Mesenteric fat pad (tissue), 1 donor: ENCODE measurements around the gene NDOR1. TPM values are rescaled to one million over a fixed set of nuclear protein-coding genes. Genes with fewer than 3 reads are reported as not detected.

ENCODE experiments used
- DNase-seq: peaks from one replicate; pipeline ENCODE4 v3.0.0-alpha.2; 2020; ENCODE audit warnings: low spot score
- total RNA-seq: library from RNA; stranded (reverse); fragmentation: NEBNext Ultra II Directional; extraction: Animal tissue kit (Norgen Biotek cat#: 25700); gene quantifications from one replicate; pipeline ENCODE4 v1.2.1, GENCODE V29; 2021
- donor health status: DM: yes; HTN: yes; CAD: no.

Gene NDOR1
- total RNA-seq, 1 donor from 2014 or later: 10.4 TPM

DNA sequence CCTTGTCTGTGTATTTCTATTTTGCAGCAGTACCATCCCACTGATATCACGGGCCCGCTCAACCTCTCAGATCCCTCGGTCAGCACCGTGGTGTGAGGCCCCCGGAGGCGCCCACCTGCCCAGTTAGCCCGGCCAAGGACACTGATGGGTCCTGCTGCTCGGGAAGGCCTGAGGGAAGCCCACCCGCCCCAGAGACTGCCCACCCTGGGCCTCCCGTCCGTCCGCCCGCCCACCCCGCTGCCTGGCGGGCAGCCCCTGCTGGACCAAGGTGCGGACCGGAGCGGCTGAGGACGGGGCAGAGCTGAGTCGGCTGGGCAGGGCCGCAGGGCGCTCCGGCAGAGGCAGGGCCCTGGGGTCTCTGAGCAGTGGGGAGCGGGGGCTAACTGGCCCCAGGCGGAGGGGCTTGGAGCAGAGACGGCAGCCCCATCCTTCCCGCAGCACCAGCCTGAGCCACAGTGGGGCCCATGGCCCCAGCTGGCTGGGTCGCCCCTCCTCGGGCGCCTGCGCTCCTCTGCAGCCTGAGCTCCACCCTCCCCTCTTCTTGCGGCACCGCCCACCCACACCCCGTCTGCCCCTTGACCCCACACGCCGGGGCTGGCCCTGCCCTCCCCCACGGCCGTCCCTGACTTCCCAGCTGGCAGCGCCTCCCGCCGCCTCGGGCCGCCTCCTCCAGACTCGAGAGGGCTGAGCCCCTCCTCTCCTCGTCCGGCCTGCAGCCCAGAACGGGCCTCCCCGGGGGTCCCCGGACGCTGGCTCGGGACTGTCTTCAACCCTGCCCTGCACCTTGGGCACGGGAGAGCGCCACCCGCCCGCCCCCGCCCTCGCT lies 37.5 kb upstream of the NDOR1 start:
- no peak for DNase-seq

DNA sequence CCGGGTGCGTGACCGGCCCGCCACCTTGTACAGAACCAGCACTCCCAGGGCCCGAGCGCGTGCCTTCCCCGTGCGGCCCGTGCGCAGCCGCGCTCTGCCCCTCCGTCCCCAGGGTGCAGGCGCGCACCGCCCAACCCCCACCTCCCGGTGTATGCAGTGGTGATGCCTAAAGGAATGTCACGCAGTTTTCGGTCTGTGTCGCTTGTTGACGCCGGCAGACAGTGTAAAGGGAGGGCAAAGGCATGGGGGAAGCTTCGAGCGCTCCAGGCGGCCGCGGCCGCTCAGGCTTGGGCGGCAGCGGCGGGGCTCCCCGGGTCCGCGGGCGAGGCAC lies 37.0 kb upstream of the NDOR1 start:
- no peak for DNase-seq

DNA sequence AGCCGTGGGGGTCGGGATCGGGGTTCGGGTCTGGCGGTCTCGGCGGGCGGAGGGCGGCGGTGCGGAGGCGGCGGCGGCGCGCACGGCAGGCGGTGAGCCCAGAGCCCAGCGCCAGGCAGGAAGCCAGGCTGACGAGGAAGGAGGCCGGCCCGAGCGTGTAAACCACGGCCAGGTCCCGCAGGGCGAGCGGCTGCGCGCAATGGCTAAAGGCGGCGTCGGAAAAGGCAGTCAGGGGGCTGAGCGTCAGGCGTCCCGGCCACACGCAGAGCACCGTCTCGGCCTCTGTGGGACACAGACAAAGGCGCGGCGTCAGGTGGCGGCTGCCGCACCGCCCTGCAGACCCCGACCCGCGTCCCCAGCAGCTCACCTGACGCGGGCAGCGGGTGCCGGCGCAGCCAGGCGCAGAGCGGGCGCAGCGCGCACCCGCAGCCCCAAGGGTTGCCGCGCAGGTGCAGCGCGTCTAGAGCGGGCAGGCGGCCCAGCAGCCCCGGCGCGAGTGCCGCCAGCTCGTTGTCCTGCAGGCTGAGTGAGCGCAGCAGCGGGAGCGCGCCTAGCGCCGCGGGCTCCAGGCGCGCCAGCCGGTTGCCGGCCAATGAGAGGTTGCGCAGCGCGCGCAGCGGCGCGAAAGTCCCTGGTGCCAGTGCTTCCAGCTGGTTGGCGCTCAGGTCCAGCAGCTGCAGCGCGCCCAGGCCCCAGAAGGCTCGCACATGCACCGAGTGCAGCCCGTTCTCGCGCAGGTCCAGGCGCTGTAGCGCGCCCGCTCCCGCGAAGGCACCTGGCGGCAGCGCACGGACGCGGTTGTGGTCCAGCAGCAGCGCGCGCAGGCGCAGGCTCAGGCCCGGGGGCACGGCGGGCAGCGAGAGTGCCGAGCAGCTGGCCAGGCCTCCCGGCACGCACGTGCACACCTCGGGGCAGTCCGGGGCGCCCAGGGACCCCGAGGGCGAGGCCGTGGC lies 36.3 kb upstream of the NDOR1 start:
- no peak for DNase-seq

DNA sequence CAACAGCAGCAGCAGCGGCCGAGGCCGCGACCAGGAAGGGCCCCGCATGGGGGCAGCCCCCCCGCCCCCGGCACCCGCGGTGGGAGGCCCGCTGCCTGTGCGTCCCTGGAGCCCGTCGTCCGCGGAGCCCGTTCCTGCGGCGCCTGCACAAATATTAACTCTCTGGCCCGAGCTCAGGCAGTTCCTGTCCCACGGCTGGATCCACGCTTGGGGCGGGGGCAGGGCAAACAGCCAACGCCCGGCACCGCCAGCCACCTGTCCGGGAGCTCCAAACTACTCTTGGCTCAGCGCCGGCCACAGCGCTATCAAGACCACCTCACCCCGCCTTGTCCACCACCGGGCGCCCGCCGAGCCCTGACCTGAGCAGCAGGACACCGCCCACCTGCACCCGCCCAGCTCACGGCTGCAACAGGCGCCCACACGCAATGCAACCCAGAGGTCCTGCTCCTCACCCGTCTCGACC lies 35.6 kb upstream of the NDOR1 start, which contains the start of gene LRRC26:
Gene LRRC26 (minus strand): TSS at position 156 of the 463 bp plus-strand sequence. CDS start 108 bp downstream, at position 48.
- DNase-seq: no peak

DNA sequence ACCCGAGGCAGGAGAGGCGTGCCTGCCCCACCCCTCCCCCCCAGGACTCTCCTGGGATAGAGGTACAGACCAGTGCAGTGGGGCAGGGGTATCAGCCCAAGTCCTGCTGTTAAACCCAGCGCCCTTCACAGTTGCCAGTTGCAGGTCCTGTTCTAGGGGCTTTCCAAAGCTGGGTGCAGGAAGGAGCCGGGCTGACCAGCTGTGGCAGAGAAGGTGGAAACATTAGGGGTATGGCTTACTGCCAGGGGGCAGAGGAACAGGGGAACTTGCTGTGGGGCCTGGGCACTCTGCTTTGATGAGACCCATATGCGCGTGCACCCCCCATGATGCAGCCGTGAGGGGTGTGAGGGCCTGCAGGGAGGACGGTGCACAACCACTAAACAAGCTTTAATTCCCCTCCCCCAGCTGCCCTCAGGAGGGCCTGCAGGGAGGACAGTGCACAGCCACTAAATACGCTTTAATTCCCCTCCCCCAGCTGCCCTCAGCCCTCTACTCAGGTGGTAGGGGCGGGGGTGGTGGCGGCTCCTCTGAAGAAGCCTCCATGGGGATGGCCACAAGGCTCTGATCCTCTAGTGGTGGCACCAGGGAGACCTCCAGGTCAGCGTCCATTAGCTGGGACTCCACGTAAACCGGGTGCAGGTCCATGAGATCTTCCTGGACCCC lies 34.9 kb upstream of the NDOR1 start:
- no peak for DNase-seq

DNA sequence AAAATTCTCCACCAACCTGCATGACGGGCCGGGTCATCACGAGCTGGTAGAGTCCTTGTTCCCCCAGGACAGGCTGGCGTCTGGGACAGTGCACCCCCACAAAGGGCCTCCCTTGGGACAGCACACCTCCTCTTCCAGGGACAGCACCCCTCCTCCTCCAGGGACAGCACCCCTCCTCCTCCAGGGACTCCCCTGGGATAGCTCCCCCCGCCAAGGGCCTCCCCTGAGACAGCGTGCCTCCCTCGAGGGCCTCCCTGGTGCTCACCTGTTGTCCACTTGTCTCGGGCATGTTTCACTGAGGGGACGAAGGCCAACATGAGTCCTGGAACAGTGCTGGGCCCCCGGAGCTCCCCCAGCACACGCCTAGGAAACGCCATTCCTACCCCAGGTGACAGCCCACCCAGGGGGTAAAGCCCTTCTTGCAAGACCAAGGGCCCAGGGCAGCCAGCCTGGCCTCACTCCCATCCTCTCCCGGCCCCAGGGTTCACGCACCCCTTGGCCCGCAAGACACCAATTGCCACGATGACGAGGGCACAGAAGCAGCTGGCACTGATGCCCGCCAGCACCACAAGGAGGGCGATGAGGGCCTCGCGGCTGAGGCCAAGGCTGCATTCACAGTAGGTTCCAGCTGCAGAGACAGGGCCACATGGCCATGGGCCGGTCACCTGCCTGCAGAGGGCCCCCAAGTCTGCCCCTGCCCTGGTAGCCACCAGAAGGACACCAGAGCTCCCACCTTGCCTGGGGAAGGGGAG lies 34.2 kb upstream of the NDOR1 start:
- DNase-seq: no peak

DNA sequence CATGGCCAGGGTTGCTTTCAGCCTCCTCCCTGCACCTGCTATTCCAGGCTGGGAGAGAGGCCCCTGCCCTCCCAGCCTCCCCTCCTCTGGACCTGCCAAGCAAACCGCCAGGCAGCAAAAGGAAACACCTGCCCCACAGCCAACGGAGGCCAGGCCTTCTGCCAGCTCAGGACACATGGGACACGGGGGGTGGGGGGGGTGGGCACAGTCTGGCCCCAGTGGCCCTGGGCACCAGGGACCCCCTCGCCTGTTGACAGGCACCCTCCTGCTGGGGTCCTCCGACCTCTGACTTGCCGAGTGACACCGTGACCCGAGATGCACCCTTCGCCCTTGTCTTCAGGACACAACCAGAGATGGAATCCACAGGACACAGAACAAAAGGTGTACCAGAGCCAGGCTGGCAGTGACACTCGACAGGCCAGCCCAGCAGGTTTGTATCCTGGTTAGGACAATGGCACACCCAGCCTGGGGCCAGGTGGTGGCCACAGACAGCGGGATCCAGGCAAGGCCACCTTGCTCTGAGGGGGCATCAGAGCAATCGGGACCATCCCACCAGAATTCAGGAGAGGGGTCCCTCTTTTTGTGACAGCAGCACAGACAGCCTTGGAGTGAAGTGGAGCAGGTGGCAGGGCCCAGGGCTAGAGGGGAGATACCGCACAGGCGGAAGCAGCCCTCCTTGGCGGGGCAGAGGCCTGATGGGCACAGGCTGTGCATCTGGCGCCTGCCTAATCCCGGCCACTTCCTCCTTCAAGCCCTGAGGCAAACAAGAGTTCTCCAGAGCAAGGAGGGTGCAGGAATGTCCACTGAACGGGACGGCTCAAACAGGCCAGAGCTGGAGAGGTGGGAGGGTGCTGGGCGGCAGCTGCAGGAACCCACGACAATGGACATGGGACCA lies 32.4 kb upstream of the NDOR1 start:
- no peak for DNase-seq

DNA sequence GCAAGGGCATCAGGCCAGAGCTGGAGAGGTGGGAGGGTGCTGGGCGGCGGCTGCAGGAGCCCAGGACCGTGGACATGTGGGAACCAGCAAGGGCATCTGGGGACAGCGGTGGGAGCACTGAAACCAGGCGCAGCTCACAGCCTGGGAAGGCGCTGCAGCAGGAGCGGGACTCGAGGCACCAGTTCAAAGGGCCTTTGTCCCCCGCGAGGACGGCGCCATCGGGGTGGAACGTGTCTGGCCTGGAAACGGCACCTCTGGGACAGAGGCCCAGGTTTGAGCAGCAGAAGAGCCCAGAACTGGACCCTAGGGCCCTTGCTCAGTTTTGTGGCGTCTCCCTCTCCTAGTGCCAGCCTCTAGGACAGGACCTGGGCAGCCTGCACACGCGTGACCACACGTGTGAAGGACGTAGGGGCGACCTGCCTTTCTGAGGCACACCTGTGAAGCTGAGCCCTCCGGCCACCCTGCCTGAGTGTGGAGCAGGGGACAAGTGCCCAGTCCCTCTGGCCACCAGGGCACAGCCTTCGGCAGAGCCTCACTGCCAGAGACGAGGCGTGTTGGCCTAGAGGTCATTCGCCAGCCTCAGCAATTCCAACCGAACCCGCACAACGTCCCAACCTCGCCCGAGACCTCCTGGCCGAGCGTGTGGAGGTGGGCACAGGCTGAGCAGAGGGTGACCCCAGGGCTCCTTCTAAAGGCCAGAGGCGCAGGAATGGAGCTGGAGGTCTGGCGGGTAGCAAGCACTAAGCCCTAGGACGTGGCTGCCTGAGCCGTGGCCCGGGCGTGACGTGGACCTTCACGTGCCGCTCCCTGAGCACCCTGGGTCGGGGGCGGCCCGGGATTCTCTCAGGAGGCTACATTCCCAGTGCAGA lies 31.5 kb upstream of the NDOR1 start:
- DNase-seq: no peak

DNA sequence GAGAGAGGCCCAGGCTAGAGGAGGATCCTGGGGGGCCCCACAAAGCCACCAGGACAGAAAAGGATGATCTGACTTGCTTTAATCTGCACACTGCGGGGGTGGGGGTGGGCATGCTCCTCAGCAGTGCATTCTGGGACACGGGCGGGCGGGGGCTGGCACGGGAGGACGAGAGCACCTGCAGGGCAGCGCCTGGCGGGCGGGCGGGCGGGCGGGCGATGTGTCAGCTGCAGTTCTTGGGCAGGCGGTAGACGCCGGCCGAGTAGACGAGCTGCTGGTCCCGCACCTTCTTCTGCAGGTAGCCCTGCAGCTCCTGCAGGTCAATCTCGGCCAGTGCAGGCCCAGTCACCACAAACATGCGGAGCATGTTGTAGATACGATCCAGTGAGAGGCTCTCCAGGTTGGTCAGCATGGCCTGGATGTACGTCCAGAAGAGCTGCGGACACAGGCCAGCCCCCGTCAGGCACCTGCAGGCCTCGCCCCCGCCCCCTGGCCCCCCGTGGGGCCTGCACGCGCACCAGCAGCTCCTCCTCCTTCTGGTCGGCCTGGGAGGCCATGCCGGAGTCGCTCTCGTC lies 30.7 kb upstream of the NDOR1 start:
- no peak for DNase-seq

DNA sequence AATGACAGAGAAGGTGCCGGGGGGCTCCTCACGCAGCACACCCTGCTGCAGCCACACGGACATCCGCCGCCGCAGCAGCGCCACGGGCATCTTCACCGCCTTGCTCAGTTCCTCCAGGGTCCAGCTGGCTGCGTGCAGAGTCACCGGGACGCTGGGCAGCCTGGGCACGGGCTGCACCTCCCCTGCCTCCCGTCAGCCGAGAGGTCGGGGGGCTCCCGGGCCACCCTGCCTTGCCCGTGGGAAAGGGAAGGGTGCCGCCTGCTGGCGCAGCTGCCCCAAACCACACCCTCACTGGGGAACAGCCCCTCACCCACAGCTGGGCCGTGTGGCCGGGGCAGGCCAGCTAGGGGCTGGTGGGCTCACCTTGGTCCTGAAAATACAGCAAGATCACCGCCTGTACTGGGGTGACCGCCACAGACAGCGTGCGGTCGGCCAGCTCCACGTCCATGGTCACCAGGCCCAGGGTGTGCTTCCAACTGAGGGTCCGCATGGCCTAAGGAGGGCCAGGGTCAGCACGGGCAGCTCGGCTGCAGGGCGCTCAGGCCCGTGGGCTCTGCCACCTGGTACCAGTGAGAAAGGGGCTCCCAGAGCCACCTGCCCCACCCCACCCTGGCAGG lies 30.0 kb upstream of the NDOR1 start:
- DNase-seq: no peak

DNA sequence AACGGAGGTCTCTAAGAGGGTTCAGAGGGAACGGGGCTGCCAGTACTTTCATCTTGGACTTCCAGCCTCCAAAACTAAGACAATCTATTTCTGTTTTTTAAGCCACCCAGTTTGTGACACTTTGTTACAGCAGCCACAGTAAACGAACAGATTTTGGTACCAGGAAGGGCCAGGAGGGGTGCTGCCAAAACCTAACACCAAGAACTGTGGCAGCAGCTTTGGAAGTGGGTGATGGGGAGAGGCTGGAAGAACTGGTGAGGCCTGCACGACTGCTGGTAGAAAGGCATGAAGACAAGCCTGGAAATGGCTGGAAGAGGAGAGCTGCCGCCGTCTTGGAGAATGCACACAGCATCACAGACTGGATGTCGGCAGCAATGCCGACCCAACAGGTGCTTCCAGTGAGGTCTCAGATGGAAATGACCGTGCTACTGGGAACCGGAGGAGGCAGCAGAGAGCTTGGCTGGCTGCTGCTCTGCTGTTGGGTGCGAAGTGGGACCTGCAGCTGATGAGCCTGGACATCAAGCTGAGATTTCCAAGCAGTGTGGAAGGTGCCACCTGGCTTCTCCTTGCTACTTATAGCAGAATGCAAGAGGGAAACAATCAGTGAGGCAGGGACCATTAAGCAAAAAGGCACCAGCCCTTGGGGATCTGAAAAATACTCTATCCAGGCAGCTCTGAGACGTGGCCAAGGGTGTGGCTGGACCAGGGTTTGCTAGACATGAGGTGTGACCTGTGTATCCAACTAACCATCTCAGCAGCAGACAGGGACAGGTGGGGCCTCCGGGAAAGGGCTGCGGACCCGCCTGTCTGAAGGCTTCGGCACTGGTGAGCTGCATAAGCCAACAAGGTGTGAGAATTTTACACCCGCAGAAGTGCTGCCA lies 29.0 kb upstream of the NDOR1 start:
- no peak for DNase-seq

DNA sequence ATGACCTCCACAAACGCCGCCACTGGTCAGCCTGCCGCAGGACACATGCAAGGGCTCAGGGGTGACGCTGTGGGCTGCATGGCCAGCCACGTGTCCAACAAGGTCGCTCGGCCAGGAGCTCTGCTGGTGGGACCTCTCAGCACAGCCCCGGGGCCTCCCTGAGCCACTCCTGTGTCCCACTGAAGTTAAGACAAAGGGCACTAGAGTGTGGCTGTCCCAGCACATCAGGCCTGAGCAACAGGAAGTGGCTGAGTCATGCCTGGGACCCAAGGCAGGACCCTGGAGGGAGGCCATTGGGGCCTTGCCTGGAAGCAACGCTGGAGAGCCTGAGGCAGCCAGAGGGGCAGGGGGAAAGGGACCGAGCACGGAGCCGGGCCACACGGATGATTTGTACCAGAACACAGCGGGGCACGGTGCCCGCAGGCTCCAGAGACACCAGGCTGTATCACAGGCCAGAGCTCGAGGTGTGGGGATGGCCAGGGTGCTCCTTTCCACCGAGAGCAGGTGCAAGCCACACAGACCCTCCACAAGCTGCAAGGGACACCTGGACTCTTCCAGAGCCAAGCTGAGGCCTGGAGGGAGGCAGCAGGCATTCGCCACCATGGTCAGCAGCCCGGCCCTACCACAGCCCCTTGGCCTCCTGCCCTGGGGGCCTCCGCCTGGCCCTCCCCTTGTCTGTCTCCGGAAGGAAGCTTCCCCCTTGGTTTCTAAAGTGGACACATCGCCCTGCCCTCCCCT lies 27.1 kb upstream of the NDOR1 start:
- DNase-seq: no peak

DNA sequence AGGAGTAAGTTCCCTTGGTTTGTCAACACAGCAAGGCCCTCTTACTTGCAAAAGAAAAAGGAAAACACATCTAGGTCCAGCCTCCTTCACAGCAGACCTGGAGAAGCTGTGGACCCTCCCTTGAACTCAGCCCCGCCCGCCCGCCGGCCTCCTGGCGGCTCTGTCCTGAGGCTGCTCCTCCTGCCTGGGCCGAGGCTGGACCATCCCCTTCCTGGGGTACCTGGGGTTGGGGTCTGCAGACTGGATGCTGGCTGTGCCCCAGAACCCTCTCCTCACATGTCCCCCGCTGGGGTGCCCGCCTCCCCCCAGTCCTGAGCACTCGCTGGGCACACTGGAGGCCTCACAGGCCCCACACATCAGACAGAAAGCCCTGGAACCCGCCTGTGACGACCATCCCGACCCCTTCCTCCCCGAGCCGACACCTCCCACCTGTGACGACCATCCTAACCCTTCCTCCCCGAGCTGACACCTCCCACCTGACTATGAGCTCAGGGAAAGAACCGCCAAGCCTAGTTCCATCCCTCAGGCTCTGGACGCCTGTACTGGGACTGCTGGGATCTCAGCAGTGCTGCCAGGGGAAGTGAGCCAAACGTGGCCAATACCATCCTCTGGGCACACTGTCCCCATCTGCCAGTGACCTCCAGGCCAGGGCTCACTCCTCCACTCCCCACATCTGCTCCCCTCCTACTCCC lies 26.4 kb upstream of the NDOR1 start:
- no peak for DNase-seq

DNA sequence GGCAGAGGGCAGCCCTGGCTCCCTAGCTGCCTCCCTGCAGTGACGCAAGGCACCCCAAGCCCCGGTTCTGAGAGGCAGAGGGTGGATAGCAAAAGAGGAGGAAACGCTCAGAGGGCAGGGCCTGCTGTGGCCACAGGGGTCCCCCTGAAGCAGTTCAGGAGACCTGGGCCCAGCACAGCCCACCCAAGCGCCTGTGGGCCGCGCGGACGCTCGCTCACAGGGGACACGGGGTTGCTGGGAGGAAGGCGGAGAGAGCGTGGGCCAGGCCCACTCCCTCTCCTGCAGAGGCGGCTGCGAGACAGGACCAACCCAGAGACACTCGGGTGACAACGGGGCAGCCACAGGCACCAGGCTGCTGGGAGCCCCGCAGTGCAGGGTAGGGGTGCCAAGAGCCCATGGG lies 25.7 kb upstream of the NDOR1 start:
- no peak for DNase-seq

DNA sequence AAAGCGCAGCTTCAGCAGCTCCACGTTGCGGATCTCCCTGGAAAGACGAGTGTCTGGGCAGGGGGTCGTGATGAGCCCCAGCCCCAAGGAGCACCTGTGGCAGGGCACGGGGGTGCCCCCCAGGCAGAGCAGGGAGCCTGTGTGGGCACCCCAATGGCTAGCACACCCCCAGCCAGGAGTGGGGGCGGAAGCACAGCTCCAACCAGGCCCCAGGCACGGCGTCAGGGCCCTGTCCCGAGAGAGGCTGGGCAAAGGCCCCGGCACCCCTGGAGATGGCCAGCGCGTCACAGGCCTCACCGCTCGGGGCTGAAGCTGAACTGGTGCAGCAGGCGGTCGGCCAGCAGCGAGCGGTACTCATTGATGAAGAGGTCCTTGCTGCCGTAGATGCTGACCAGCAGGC lies 25.0 kb upstream of the NDOR1 start:
- DNase-seq: no peak

DNA sequence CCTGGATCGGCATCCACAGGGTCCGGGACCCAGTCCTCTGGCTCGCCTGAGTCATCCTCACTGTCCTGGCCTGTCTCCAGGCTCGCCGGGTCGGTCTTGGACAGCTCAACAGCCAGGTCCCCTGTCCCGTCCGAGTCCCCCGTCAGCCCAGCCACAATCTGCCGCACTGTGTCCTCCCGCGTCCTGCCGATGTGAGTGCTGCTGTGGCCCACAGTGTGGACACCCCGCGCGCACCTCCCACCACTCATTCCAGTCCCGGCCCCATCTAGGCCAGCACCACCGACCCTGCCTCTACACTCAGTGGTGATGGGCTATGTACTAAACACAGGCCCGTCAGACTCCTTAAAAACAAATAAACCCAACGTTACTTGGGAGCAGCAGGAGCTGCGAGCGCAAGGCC lies 23.8 kb upstream of the NDOR1 start:
- DNase-seq: no peak
